Motor neuron (in vitro differentiated cells): ENCODE measurements around the gene PPP1R9B. TPM values are rescaled to one million over a fixed set of nuclear protein-coding genes. Genes with fewer than 3 reads are reported as not detected.

ENCODE experiments used
- ATAC-seq, 8 experiments: fragments of 200-7000 bp; cut with Tn5 transposase; replicated peaks in 6 of 8; 2 replicates each; pipeline ENCODE4 v1.8.0; 2021; ENCODE audit warnings: mild to moderate bottlenecking in 8 of 8, moderate library complexity in 8 of 8
- H3K27ac ChIP-seq, 2 donors: fragments of 250-450 bp; sonication (Bioruptor Pico); 2 replicates each; pipeline ENCODE4 v1.9.0; 2021; ENCODE audit warnings: antibody characterized with exemption in 2 of 2, mild to moderate bottlenecking in 2 of 2, moderate library complexity in 1 of 2
- H3K4me1 ChIP-seq, 2 donors: fragments of 250-450 bp; sonication (Bioruptor Pico); replicated peaks in 1 of 2; 2 replicates each; pipeline ENCODE4 v1.6.1; 2021; ENCODE audit warnings: antibody characterized with exemption in 2 of 2, mild to moderate bottlenecking in 2 of 2, moderate library complexity in 1 of 2
- H3K4me3 ChIP-seq, 5 donors: fragments of 250-450 bp; sonication (Bioruptor Pico); 2 replicates each; pipeline ENCODE4 v1.9.0; 2021; ENCODE audit warnings: antibody characterized with exemption in 5 of 5, mild to moderate bottlenecking in 5 of 5, moderate library complexity in 4 of 5
- WGBS, 10 experiments: fragments of 450-650 bp; shearing (Covaris generic); methylation state at CpG; one replicate each; pipeline ENCODE4 v1.0.0; 2022; 5-methylcytosine and 5-hydroxymethylcytosine counted together
- in situ Hi-C, 9 experiments: fragments of 400-800 bp; cut with MboI; loops; one replicate each; pipeline ENCODE4 v1.15.0; 2021; ENCODE audit warnings: low sequenced_read_pairs in 9 of 9, low pct_unique_long_range_greater_than_20kb in 2 of 9; ENCODE audit not compliant: unreplicated experiment in 9 of 9
- total RNA-seq, 8 experiments: library from RNA; unstranded; fragments of 300-600 nt; gene quantifications; 2 replicates each; pipeline versions ENCODE4 v1.2.3 to v1.2.4, GENCODE V29; 2022

The PPP1R9B gene
- total RNA-seq, 8 experiments from 2014 or later = 19.7 to 43.3 (median 29.6) TPM

DNA sequence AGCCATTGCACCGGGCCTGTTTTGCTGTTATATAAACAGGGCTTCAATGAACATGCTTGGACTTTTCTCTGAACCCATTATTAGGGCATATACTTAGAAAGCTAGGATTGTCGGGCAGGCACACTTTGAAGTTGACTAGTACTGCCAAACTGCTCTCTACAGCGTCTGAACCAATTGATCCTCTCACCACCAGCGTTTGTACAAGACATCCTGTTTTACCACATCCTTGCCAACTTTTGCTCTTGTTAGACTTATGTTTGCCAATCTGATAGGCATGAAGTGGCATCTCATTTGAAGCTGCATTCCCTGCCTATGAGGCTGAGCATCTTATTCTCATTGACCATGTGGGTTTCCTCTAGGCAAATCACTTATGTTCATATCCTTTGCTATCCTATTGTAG lies 7.4 kb upstream of the PPP1R9B start:
- Histone ChIP-seq H3K27ac (no peak overlapping the region), H3K4me1 (peaks cover 7 to 18% of the 10 kb centered on the region in 2 donors), H3K4me3 (no peak overlapping the region)
- 48 to 100% (median 80%) methylated on average over 1 to 4 of the region's 4 CpGs; no CpG with 5 or more reads in 1 of the 10 experiments for WGBS, 10 experiments
- in situ Hi-C loops = no loop called here
- ATAC-seq = no peak

DNA sequence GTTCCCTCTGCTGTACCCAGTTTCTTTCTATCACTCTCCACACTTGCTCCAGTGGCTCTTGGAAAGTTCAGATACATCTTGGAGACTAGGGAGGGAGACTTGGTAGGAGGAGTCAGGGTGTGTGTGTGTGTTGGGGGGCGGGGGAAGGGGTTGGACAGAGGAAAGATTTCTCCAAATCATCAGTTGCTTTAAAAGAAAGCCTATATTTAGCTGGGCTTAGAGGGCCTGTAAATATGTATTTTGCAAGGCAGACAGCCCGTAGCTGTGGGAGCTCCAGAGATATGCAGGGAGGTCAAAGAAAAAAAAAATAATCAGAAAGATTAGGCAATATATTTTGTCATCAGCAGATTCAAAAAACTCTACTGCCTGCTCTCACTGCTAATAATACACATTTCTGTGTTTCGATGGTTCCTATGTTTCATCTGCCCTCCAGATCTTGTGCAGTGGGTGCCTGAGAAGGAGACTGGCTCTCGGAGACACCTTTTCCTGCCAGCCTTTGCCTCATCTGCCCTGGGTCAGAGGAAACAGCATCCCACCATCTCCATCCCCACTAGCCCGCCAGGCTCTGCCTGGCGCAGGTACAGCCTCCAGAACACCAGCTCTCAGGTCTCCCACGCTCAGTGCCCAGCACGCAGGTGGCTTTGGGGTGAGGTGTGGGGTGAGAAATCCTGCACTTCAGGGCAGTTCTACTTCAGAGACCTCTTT lies 4.8 kb upstream of the PPP1R9B start:
- Histone ChIP-seq H3K4me3 (no peak overlapping the region), H3K27ac (no peak overlapping the region), H3K4me1 (peaks cover 11 to 13% of the 10 kb centered on the region in 2 donors)
- ATAC-seq = peak in 3 of 8 experiments; percentile 4 to 17 (median 10)
- WGBS, 10 experiments = 38 to 86% (median 66%) methylated on average over 1 to 3 of the region's 8 CpGs; no CpG with 5 or more reads in 6 of the 10 experiments
- in situ Hi-C loops = no loop called here

- in situ Hi-C loops = no loop called here
- H3K27ac ChIP-seq = no peak overlapping the region
Observed at GRCh38 chr17:50154604-50155003, 4.1 kb upstream of the PPP1R9B start.

GRCh38 chr17:50153650-50154575 lies 3.4 kb upstream of the PPP1R9B start:
- WGBS, 10 experiments = 10 to 100% (median 82%) methylated on average over 1 to 5 of the region's 16 CpGs; no CpG with 5 or more reads in 3 of the 10 experiments
- peak in 1 of 8 experiments; percentile 2 for ATAC-seq
- Histone ChIP-seq H3K4me1 (peaks cover 7 to 11% of the 10 kb centered on the region in 2 donors), H3K4me3 (no peak overlapping the region), H3K27ac (no peak overlapping the region)
- in situ Hi-C loops = no loop called here

More at GRCh38 chr17:50154604-50155003, 4.1 kb upstream of the PPP1R9B start:
- 0 to 100% (median 31%) methylated on average over 1 of the region's 1 CpG; no CpG with 5 or more reads in 6 of the 10 experiments for WGBS, 10 experiments
- no peak overlapping the region for H3K4me3 ChIP-seq
- no peak for ATAC-seq
- peaks cover 7 to 11% of the 10 kb centered on the region in 2 donors for H3K4me1 ChIP-seq

DNA sequence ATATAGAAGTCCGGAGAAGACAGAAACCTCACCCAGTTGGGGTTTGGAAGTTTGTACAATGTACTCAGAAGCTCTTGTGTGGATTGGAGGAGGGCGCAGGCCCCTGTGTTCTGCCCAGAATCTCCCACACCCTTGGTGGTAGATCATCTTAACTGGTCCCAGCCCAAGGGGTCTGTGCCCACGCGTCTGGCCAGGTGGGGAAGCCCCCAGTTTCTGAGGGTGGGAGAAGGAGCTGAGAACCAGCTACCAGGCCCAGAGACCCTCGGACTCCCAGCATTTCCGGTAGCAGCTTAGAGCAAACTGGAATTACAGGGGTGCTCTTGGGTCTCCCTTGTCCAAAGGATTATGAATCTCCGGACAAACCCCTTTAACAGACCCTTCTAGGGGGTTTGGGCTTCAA lies 2.3 kb upstream of the PPP1R9B start:
- H3K27ac ChIP-seq = no peak overlapping the region
- peak overlapping the region in 2 of 5 donors; percentile 97 to 99 for H3K4me3 ChIP-seq
- no peak for ATAC-seq
- WGBS, 10 experiments = 0 to 100% methylated on average over 1 to 2 of the region's 7 CpGs; no CpG with 5 or more reads in 8 of the 10 experiments
- in situ Hi-C loops = no loop called here
- H3K4me1 ChIP-seq = peaks cover 12 to 15% of the 10 kb centered on the region in 2 donors

DNA sequence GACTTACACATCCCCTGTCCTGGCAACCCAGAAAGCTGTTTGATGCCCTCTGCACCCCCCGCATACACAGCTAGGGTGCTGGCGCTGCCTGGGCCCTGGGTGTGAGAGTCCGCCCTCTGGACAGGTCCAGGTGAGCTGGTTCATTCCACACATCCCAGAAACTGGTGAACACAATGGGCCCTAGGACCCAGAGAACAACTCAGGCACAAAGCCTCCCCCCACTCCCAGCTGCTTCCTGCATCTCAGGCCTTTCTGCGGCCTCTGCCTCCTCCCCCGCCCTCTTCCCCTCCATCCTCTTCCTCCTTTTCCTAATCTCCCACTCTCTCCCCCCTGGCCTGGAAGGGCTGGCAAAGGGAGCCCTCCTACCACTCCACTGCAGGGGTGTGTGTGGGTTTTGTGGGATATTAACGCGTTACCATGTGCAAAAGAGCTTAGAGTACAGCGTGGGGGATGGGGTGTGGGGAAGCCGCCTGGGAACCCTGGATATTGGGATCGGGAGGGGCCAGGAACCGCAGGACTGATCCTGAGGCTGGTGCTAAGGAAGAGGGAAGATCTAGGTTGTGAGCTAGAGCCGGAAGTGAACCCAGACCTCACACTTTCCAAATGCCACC lies 1.6 kb upstream of the PPP1R9B start:
- H3K4me1 ChIP-seq = peaks cover 19 to 22% of the 10 kb centered on the region in 2 donors
- in situ Hi-C loops = no loop called here
- H3K27ac ChIP-seq = peak overlapping the region; percentile 78 to 81
- peak overlapping the region; percentile 93 to 100 (median 99) for H3K4me3 ChIP-seq
- 0% methylated on average over 1 of the region's 12 CpGs; no CpG with 5 or more reads in 8 of the 10 experiments for WGBS, 10 experiments
- ATAC-seq = peak; percentile 25 to 76 (median 71)

DNA sequence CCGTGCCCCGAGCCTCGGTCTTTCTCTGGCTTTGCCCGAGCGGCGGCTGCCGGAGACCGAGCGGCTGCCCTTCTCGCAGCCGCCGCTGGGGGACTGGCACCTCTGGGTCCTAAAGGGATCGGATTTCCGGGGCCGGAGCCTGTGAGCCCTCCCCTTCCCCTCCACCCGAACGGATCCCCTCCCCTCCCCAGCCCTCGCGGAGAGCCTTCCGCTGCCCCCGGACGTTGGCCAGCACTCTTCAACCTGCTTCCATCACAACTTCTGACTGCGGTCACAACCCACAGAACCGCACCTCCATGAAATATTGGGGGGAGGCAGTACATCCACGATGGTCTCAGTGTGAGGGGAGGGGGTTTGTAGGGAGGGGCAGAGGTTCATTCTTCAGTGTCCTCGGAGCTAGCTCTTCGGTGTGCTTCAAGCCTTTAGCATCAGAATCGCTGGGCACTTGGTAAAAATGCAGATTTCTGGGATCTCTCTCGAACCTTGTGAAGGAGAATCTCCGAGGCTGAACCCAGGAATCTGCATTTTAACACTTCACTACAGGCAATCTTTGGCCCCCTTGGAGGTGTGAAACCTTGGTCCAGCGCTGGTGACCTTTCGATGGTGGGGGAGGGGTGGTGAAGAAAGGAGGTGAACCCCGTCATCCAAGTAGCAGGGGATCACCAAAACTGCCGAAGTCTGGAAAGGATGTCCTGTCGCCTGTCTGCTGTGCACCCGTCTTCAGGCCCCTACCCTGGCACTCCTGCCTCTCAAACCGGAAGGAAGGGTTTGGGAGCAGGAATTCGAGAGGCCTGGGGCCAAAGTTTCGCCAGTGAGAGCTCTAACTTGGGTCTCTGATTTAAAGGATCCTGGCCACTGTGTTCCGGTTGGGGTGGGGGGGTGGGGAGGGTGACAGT lies 812 bp upstream of the PPP1R9B start:
- ATAC-seq = peak; percentile 11 to 76 (median 70)
- in situ Hi-C loops = no loop called here
- 0 to 9% (median 3%) methylated on average over 1 to 6 of the region's 40 CpGs; no CpG with 5 or more reads in 6 of the 10 experiments for WGBS, 10 experiments
- Histone ChIP-seq H3K4me3 (peak overlapping the region; percentile 93 to 100 (median 99)), H3K4me1 (peaks cover 27 to 29% of the 10 kb centered on the region in 2 donors), H3K27ac (peak overlapping the region; percentile 84 to 86)

GRCh38 chr17:50149417-50150353 lies 792 bp downstream of the PPP1R9B start:
- Histone ChIP-seq H3K4me1 (peaks cover 33 to 34% of the 10 kb centered on the region in 2 donors), H3K27ac (peak overlapping the region; percentile 28 to 84), H3K4me3 (peak overlapping the region; percentile 93 to 100 (median 99))
- peak in 1 of 8 experiments; percentile 3 for ATAC-seq
- whole genome bisulfite sequencing, 10 experiments = 0 to 4% (median 0%) methylated on average over 2 to 13 of the region's 123 CpGs; no CpG with 5 or more reads in 6 of the 10 experiments
- in situ Hi-C loops = no loop called here

DNA sequence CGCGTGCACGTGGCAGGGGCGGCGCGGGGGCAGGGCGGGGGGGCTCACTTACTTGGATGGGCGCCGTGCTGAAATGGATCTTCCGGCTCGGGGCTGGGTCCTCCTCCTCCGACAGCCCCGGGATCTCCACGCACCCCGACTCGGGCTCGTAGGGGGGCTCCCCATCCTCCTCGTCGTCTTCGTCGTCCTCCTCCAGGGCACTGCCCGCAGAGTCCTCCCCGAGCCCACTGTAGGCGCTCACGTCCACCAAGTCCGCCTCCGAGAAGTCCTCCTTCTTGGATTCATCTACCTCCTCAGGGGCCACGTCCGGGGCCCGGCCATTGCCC lies 1.4 kb downstream of the PPP1R9B start:
- in situ Hi-C loops = no loop called here
- WGBS, 10 experiments = no CpG with 5 or more reads among the region's 30 CpGs
- Histone ChIP-seq H3K4me1 (peaks cover 33 to 34% of the 10 kb centered on the region in 2 donors), H3K27ac (peak overlapping the region in 1 of 2 donors; percentile 28), H3K4me3 (peak overlapping the region; percentile 93 to 100 (median 99))
- no peak for ATAC-seq

DNA sequence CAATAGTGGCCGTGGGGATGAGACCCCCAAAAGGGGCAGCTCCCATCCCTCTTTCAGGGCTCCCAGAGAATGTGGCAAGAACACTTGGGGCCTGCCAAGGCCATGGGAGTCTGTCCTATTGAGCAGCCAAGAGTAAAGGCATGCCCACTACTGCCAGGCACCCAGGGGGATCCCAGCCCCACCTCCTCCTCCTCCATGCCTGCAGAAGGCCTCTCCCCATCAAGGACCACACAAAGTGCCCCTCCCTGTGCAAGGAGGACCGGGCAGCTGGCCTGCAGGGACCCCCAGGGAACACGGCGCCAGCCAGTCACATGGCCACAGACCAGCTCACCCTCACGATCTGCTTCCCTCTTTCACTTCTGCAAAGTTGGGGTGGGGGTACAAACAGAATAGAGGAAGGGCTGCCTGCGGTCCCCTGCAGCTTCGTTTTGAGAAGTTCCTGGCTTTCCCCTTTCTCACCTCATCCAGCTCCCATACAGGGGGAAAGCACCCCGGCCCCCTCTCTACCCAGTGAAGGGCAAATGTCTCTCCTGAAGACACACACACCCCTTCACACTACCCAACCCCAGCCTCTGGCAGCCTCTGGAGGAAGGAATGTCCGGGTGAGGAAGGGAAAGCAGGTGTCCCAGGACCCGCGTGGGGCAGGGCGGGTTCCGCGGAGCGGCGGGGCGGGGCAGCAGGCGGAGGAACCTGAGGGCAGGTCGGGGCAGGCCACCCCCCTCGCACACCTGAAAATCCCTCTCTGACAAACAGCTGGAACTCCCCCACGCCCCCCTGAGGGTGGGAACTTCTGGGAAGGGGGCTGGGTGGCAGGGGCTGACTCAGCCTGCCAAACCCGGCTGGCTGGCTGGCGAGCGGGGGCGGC lies 2.0 kb downstream of the PPP1R9B start:
- 0 to 5% (median 0%) methylated on average over 3 to 4 of the region's 25 CpGs; no CpG with 5 or more reads in 7 of the 10 experiments for WGBS, 10 experiments
- Histone ChIP-seq H3K4me3 (peak overlapping the region; percentile 93 to 100 (median 99)), H3K27ac (peak overlapping the region in 1 of 2 donors; percentile 28), H3K4me1 (peaks cover 33 to 34% of the 10 kb centered on the region in 2 donors)
- in situ Hi-C loops = no loop called here
- ATAC-seq = peak; percentile 1 to 18 (median 4)
